ENCODE data around the gene NDRG2. TPM values are rescaled to one million over a fixed set of nuclear protein-coding genes. Genes with fewer than 3 reads are reported as not detected.
"Not testable (repeated sequence)": the region's sequence is repeated elsewhere in the genome, so short reads cannot be mapped to it uniquely, and the experiment has no call there.

The NDRG2 gene
- total RNA-seq, 2 donors from 2014 or later: 78.0 to 80.7 TPM

- intact Hi-C loops (cut with DNase I): no loop called here
- no peak for DNase-seq (ENCODE audit: low spot score)
Observed at GRCh38 chr14:21058903-21059302, 34.0 kb upstream of the NDRG2 start.

- intact Hi-C loops (cut with DNase I): no loop called here
- no peak for DNase-seq (ENCODE audit: low spot score)
Observed at GRCh38 chr14:21057803-21058675, 33.2 kb upstream of the NDRG2 start, which contains the start of gene RNASE8. RNASE8 (plus strand) TSS chr14:21057822; CDS start chr14:21057893, 71 bp downstream.

GRCh38 chr14:21056520-21057163 is 31.8 kb upstream of the NDRG2 start:
- intact Hi-C loops (cut with DNase I): no loop called here
- DNase-seq (ENCODE audit: low spot score): no peak

- DNase-seq (ENCODE audit: low spot score): no peak
- intact Hi-C loops (cut with DNase I): no loop called here
Observed at GRCh38 chr14:21055432-21056117, 30.7 kb upstream of the NDRG2 start.

- no peak for DNase-seq (ENCODE audit: low spot score)
- intact Hi-C loops (cut with DNase I): no loop called here
Observed at GRCh38 chr14:21054768-21055145, 29.9 kb upstream of the NDRG2 start.

- no peak for DNase-seq (ENCODE audit: low spot score)
- intact Hi-C loops (cut with DNase I): no loop called here
Observed at GRCh38 chr14:21054123-21054767, 29.4 kb upstream of the NDRG2 start.

- DNase-seq (ENCODE audit: low spot score): no peak
- intact Hi-C loops (cut with DNase I): loop anchor here in 1 of 2 donors (1.0 kb wide), 1 partner anchor 26 kb away; no protein-coding TSS in a partner anchor
Observed at GRCh38 chr14:21053184-21054122, 28.6 kb upstream of the NDRG2 start.

- no peak for DNase-seq (ENCODE audit: low spot score)
- intact Hi-C loops (cut with DNase I): no loop called here
Observed at GRCh38 chr14:21050597-21050996, 25.7 kb upstream of the NDRG2 start.

- intact Hi-C loops (cut with DNase I): no loop called here
- no peak for DNase-seq (ENCODE audit: low spot score)
Observed at GRCh38 chr14:21049271-21049673, 24.4 kb upstream of the NDRG2 start.

- no peak for DNase-seq (ENCODE audit: low spot score)
- intact Hi-C loops (cut with DNase I): no loop called here
Observed at GRCh38 chr14:21048638-21049037, 23.8 kb upstream of the NDRG2 start.

GRCh38 chr14:21047378-21047781 is 22.5 kb upstream of the NDRG2 start:
- DNase-seq (ENCODE audit: low spot score): no peak

GRCh38 chr14:21043974-21044618 is 19.2 kb upstream of the NDRG2 start:
- no peak for DNase-seq (ENCODE audit: low spot score)
- intact Hi-C loops (cut with DNase I): no loop called here

More at GRCh38 chr14:21047378-21047781, 22.5 kb upstream of the NDRG2 start:
- intact Hi-C loops (cut with DNase I): no loop called here

GRCh38 chr14:21043387-21043973 is 18.6 kb upstream of the NDRG2 start:
- no peak for DNase-seq (ENCODE audit: low spot score)
- intact Hi-C loops (cut with DNase I): no loop called here

GRCh38 chr14:21042918-21043317 is 18.1 kb upstream of the NDRG2 start:
- no peak for DNase-seq (ENCODE audit: low spot score)
- intact Hi-C loops (cut with DNase I): no loop called here

- DNase-seq (ENCODE audit: low spot score): no peak
- intact Hi-C loops (cut with DNase I): no loop called here
Observed at GRCh38 chr14:21041676-21042433, 17.0 kb upstream of the NDRG2 start, which contains the start of gene RNASE7. RNASE7 (plus strand) TSS chr14:21042362; CDS start chr14:21042993, 631 bp downstream.

GRCh38 chr14:21040941-21041340 is 16.1 kb upstream of the NDRG2 start:
- intact Hi-C loops (cut with DNase I); DNase-seq (ENCODE audit: low spot score): not testable (repeated sequence)
